Epithelial cell of proximal tubule (primary cell): ENCODE measurements around the gene RPTOR. TPM values are rescaled to one million over a fixed set of nuclear protein-coding genes. Genes with fewer than 3 reads are reported as not detected.
"Not testable (repeated sequence)": the region's sequence is repeated elsewhere in the genome, so short reads cannot be mapped to it uniquely, and the experiment has no call there.

Experiments used
- DNase-seq: peaks from one replicate; pipeline ENCODE4 v3.0.0-alpha.2; 2011; ENCODE audit warnings: low read depth
- H3K4me3 ChIP-seq: 2 replicates; pipeline ENCODE4 v1.5.1; 2011; ENCODE audit warnings: low read depth, mild to moderate bottlenecking, low read length
- CTCF ChIP-seq: conservative IDR thresholded peaks from 2 replicates; pipeline ENCODE4 v1.5.1; 2012; ENCODE audit warnings: low read depth, mild to moderate bottlenecking, low read length
- total RNA-seq: library from RNA; depleted of rRNA; stranded (reverse); fragments of >200 nt; gene quantifications from 2 replicates; pipeline ENCODE4 v1.2.3, GENCODE V29; 2015

Gene RPTOR
- total RNA-seq, 1 donor from 2014 or later, result 24.4 TPM

DNA sequence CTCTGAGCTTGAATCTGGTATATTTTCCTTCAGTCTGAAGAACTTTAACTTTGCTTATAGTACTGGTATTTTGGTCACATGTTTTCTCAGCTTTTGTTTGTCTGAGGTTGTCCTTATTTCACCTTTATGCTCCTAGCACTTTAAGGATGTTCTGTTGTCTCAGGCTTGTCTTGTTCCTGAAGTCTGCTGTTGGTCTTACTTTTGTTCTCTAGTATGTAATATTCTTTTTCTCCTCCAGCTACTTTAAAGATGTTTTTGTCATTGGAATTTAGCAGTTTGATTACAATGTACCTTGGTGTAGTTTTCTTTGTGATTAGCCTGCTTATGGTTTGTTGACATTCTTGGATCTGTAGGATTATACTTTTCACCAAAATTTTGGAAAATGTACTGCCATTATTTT is 23.6 kb downstream of the RPTOR start:
- H3K4me3 ChIP-seq, result no peak overlapping the region
- TF ChIP-seq CTCF, result no peak
- DNase-seq, result no peak

- no peak for TF ChIP-seq CTCF
- no peak overlapping the region for H3K4me3 ChIP-seq
- no peak for DNase-seq
These were observed 25.3 kb downstream of the RPTOR start for GRCh38 chr17:80569924-80570323.

DNA sequence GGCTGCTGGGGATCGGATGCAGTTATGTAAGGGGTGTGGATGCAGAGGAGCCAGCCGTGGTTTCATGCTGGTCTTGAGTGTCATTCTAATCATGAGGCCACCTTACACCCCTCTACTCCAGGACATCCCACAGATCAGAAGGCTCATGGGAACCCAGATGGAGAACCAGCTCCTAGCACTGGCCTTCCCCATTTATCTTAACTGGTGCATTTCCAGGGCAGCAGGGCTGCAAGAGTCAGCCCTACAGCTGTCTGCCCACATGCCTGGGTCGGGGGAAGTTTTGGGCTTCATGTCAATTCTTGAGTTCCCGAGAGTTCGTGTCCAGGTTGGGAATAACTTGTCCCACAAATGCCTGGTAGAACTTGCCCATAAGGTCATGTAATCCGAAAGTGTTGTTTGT is 29.1 kb downstream of the RPTOR start:
- DNase-seq, result no peak
- H3K4me3 ChIP-seq, result no peak overlapping the region
- TF ChIP-seq CTCF, result no peak

DNA sequence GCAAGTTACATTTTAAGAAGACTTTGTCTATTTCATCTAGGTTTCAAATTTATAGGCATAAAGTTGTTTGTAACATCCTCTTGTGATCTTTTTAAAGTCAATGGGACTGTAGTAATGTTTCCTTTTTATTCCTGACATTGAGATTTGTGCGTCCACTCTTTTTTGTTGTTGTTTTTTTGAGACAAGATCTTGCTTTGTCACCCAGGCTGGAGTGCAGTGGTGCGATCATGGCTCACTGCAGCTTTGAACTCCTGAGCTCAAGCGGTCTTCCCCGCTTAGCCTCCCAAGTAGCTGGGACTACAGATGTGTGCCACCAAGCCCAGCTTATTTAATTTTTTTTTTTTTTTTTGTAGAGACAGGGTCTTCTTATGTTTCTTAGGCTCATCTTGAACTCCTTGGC is 29.9 kb downstream of the RPTOR start:
- DNase-seq, result no peak
- TF ChIP-seq CTCF, result no peak
- H3K4me3 ChIP-seq, result no peak overlapping the region

GRCh38 chr17:80575057-80575875 is 30.6 kb downstream of the RPTOR start:
- H3K4me3 ChIP-seq, result no peak overlapping the region
- no peak for DNase-seq
- TF ChIP-seq CTCF, result peak; percentile 100

DNA sequence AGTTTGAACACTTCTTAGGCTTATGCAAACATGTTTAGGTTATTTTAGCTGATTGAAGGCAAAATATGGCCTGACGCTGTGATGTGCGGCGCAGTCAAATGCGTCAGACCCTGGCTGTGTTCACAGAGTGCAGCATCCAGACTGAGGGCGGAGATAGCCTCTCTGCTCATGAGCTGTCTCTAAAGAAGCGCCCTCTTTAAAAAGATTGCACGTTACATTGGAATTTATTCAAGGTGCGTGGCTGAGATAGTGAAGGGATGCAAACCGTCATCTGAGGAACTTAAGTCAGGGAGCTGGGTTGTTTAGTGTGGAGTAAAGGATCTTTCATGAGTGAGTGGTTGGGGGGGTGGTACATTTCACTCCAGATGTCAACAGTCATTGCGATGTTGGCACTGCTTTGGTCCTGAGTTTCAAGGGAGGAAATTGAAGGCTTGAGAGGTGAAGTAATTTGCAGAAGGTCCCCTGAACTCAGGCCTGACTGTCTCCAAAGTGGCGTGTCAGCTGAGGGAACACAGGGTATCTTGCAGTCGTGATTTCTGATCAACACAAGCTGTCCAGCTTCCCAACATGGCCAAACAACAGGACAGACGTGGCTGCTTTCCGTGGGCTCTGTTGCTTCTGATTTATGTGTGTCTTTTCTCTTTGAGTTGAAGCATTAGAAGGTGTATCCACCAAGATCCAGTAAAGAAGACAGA is 33.4 kb downstream of the RPTOR start:
- no peak for TF ChIP-seq CTCF
- no peak overlapping the region for H3K4me3 ChIP-seq
- DNase-seq, result no peak

GRCh38 chr17:80578668-80579388 is 34.2 kb downstream of the RPTOR start:
- H3K4me3 ChIP-seq, DNase-seq: not testable (repeated sequence)
